ENCODE results near the gene GALNT16. TPM values are rescaled to one million over a fixed set of nuclear protein-coding genes. Genes with fewer than 3 reads are reported as not detected.
"Not testable (repeated sequence)": the region's sequence is repeated elsewhere in the genome, so short reads cannot be mapped to it uniquely, and the experiment has no call there.

GALNT16 gene
- total RNA-seq, 1 experiment from 2014 or later, result 3.8 TPM

- H3K27me3 ChIP-seq, DNase-seq, H3K4me3 ChIP-seq, H3K9me3 ChIP-seq: not testable (repeated sequence)
- H3K36me3 ChIP-seq, result peaks cover 85% of the 10 kb centered on the region
Measured at GRCh38 chr14:69391400-69391799, 131.4 kb downstream of the GALNT16 start.

- Histone ChIP-seq H3K4me3 (no peak overlapping the region), H3K9me3 (no peaks in the 10 kb centered on the region), H3K27me3 (no peaks in the 10 kb centered on the region), H3K36me3 (peaks cover 80% of the 10 kb centered on the region)
- DNase-seq, result no peak
Measured at GRCh38 chr14:69392481-69392880, 132.5 kb downstream of the GALNT16 start.

GRCh38 chr14:69395929-69396328 is 136.0 kb downstream of the GALNT16 start:
- DNase-seq, result no peak
- Histone ChIP-seq H3K36me3 (peaks cover 57% of the 10 kb centered on the region), H3K27me3 (no peaks in the 10 kb centered on the region), H3K9me3 (no peaks in the 10 kb centered on the region), H3K4me3 (no peak overlapping the region)

- DNase-seq, result peak; percentile 91
- peak within 1 kb of the TSS; percentile 87 for H3K4me3 ChIP-seq
- peaks cover 38% of the 10 kb centered on the region for H3K36me3 ChIP-seq
- H3K27me3 ChIP-seq, result no peaks in the 10 kb centered on the region
- H3K9me3 ChIP-seq, result no peaks in the 10 kb centered on the region
Measured at GRCh38 chr14:69398053-69398817, 138.3 kb downstream of the GALNT16 start, which contains the start of the genes ERH and SLC39A9. TSS of gene ERH (minus strand) at chr14:69398299. CDS start at chr14:69398233, 66 bp downstream. TSS of gene SLC39A9 (plus strand) at chr14:69398692. CDS start at chr14:69399370, 678 bp downstream.

- no peak for DNase-seq
- Histone ChIP-seq H3K4me3 (peak overlapping the region; percentile 87), H3K27me3 (no peaks in the 10 kb centered on the region), H3K9me3 (no peaks in the 10 kb centered on the region), H3K36me3 (peaks cover 32% of the 10 kb centered on the region)
Measured at GRCh38 chr14:69398818-69399210, 138.9 kb downstream of the GALNT16 start.

- Histone ChIP-seq H3K27me3 (no peaks in the 10 kb centered on the region), H3K4me3 (peak overlapping the region; percentile 87), H3K9me3 (no peaks in the 10 kb centered on the region), H3K36me3 (peaks cover 25% of the 10 kb centered on the region)
- DNase-seq, result no peak
Measured at GRCh38 chr14:69399750-69400149, 139.8 kb downstream of the GALNT16 start.

- Histone ChIP-seq H3K27me3 (no peaks in the 10 kb centered on the region), H3K36me3 (peaks cover 24% of the 10 kb centered on the region), H3K9me3 (no peaks in the 10 kb centered on the region), H3K4me3 (peak overlapping the region; percentile 87)
- DNase-seq, result no peak
Measured at GRCh38 chr14:69400154-69400553, 140.2 kb downstream of the GALNT16 start.

GRCh38 chr14:69401841-69402240 is 141.9 kb downstream of the GALNT16 start:
- no peak for DNase-seq
- Histone ChIP-seq H3K36me3 (peaks cover 7% of the 10 kb centered on the region), H3K27me3 (no peaks in the 10 kb centered on the region), H3K9me3 (no peaks in the 10 kb centered on the region), H3K4me3 (peak overlapping the region; percentile 87)

- Histone ChIP-seq H3K9me3 (no peaks in the 10 kb centered on the region), H3K36me3 (peaks cover 3% of the 10 kb centered on the region), H3K27me3 (no peaks in the 10 kb centered on the region), H3K4me3 (no peak overlapping the region)
- DNase-seq, result no peak
Measured at GRCh38 chr14:69404478-69404877, 144.5 kb downstream of the GALNT16 start.

- Histone ChIP-seq H3K27me3 (no peaks in the 10 kb centered on the region), H3K9me3 (no peaks in the 10 kb centered on the region), H3K4me3 (no peak overlapping the region), H3K36me3 (peaks cover 3% of the 10 kb centered on the region)
- no peak for DNase-seq
Measured at GRCh38 chr14:69404883-69405282, 144.9 kb downstream of the GALNT16 start.

GRCh38 chr14:69405762-69406161 is 145.8 kb downstream of the GALNT16 start:
- no peak for DNase-seq
- Histone ChIP-seq H3K4me3 (no peak overlapping the region), H3K36me3 (peaks cover 3% of the 10 kb centered on the region), H3K9me3 (no peaks in the 10 kb centered on the region), H3K27me3 (no peaks in the 10 kb centered on the region)

Other genes starting within 250 kb of the GALNT16 start
- 7.3 and 7.6 TPM in 2 replicates for gene DCAF5, start 107.0 kb upstream of the GALNT16 start, total RNA-seq (2014; rRNA removed; shearing (Covaris generic); ENCODE audit: low replicate concordance)
- 8.0 and 11.4 TPM in 2 replicates for gene EXD2, start 68.7 kb upstream of the GALNT16 start, total RNA-seq (2014; rRNA removed; shearing (Covaris generic); ENCODE audit: low replicate concordance)
- gene ERH, start 138.1 kb downstream of the GALNT16 start, total RNA-seq (2014; rRNA removed; shearing (Covaris generic); ENCODE audit: low replicate concordance), result 173 and 248 TPM in 2 replicates
- gene SLC39A9, start 138.5 kb downstream of the GALNT16 start, total RNA-seq (2014; rRNA removed; shearing (Covaris generic); ENCODE audit: low replicate concordance), result 50.5 and 54.2 TPM in 2 replicates
- gene PLEKHD1, start 224.6 kb downstream of the GALNT16 start, total RNA-seq (2014; rRNA removed; shearing (Covaris generic); ENCODE audit: low replicate concordance), result not detected in 2 replicates

All from MG63 (cell line).